ENCODE measurements around the gene PLXNA4. TPM values are rescaled to one million over a fixed set of nuclear protein-coding genes. Genes with fewer than 3 reads are reported as not detected.
A peak's percentile ranks its signal among the peaks of the same experiment; 100 is the strongest.

PLXNA4 gene
- total and polyA plus RNA-seq, 9 of the 15 experiments (the other 6 are each of a cell fraction or from before 2014, with no cell fraction given): under 0.01 to 0.09 TPM; not detected in 7

GRCh38 chr7:132489776-132490237, 86.5 kb downstream of the PLXNA4 start (continued):
- TF ChIP-seq, protein P1, sequence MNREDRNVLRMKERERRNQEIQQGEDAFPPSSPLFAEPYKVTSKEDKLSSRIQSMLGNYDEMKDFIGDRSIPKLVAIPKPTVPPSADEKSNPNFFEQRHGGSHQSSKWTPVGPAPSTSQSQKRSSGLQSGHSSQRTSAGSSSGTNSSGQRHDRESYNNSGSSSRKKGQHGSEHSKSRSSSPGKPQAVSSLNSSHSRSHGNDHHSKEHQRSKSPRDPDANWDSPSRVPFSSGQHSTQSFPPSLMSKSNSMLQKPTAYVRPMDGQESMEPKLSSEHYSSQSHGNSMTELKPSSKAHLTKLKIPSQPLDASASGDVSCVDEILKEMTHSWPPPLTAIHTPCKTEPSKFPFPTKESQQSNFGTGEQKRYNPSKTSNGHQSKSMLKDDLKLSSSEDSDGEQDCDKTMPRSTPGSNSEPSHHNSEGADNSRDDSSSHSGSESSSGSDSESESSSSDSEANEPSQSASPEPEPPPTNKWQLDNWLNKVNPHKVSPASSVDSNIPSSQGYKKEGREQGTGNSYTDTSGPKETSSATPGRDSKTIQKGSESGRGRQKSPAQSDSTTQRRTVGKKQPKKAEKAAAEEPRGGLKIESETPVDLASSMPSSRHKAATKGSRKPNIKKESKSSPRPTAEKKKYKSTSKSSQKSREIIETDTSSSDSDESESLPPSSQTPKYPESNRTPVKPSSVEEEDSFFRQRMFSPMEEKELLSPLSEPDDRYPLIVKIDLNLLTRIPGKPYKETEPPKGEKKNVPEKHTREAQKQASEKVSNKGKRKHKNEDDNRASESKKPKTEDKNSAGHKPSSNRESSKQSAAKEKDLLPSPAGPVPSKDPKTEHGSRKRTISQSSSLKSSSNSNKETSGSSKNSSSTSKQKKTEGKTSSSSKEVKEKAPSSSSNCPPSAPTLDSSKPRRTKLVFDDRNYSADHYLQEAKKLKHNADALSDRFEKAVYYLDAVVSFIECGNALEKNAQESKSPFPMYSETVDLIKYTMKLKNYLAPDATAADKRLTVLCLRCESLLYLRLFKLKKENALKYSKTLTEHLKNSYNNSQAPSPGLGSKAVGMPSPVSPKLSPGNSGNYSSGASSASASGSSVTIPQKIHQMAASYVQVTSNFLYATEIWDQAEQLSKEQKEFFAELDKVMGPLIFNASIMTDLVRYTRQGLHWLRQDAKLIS (CRISPR knock-in tag; IDR thresholded peaks at IDR 0.05): no peak
- TF ChIP-seq MCM3 (IDR thresholded peaks at IDR 0.05) (no peak), YBX1 (IDR thresholded peaks at IDR 0.05) (no peak), IRF2 (CRISPR knock-in tag; IDR thresholded peaks at IDR 0.05) (no peak), ARHGAP35 (IDR thresholded peaks at IDR 0.05; ENCODE audit: partially characterized antibody) (no peak), NFIC (IDR thresholded peaks at IDR 0.05) (peak; percentile 64), NRF1 (conservative IDR thresholded peaks at IDR 0.05 in 1 of 2, IDR thresholded peaks at IDR 0.05 in 1 of 2) (0 out of 4 replicates have a peak, but pooled peaks have one; percentile 15 to 32), MTA2 (IDR thresholded peaks at IDR 0.05; ENCODE audit: low read depth) (peak; percentile 62), ZNF695 (CRISPR knock-in tag; IDR thresholded peaks at IDR 0.05) (no peak), ZNF717 (CRISPR knock-in tag; IDR thresholded peaks at IDR 0.05) (no peak), MEF2D (tag; conservative IDR thresholded peaks at IDR 0.05; ENCODE audit: low read depth) (no peak), SRSF1 (IDR thresholded peaks at IDR 0.05; ENCODE audit: low read depth, low read length) (no peak), TBP (optimal IDR thresholded peaks at IDR 0.05; ENCODE audit: low read depth, low read length) (no peak)
- TF ChIP-seq, protein P2, sequence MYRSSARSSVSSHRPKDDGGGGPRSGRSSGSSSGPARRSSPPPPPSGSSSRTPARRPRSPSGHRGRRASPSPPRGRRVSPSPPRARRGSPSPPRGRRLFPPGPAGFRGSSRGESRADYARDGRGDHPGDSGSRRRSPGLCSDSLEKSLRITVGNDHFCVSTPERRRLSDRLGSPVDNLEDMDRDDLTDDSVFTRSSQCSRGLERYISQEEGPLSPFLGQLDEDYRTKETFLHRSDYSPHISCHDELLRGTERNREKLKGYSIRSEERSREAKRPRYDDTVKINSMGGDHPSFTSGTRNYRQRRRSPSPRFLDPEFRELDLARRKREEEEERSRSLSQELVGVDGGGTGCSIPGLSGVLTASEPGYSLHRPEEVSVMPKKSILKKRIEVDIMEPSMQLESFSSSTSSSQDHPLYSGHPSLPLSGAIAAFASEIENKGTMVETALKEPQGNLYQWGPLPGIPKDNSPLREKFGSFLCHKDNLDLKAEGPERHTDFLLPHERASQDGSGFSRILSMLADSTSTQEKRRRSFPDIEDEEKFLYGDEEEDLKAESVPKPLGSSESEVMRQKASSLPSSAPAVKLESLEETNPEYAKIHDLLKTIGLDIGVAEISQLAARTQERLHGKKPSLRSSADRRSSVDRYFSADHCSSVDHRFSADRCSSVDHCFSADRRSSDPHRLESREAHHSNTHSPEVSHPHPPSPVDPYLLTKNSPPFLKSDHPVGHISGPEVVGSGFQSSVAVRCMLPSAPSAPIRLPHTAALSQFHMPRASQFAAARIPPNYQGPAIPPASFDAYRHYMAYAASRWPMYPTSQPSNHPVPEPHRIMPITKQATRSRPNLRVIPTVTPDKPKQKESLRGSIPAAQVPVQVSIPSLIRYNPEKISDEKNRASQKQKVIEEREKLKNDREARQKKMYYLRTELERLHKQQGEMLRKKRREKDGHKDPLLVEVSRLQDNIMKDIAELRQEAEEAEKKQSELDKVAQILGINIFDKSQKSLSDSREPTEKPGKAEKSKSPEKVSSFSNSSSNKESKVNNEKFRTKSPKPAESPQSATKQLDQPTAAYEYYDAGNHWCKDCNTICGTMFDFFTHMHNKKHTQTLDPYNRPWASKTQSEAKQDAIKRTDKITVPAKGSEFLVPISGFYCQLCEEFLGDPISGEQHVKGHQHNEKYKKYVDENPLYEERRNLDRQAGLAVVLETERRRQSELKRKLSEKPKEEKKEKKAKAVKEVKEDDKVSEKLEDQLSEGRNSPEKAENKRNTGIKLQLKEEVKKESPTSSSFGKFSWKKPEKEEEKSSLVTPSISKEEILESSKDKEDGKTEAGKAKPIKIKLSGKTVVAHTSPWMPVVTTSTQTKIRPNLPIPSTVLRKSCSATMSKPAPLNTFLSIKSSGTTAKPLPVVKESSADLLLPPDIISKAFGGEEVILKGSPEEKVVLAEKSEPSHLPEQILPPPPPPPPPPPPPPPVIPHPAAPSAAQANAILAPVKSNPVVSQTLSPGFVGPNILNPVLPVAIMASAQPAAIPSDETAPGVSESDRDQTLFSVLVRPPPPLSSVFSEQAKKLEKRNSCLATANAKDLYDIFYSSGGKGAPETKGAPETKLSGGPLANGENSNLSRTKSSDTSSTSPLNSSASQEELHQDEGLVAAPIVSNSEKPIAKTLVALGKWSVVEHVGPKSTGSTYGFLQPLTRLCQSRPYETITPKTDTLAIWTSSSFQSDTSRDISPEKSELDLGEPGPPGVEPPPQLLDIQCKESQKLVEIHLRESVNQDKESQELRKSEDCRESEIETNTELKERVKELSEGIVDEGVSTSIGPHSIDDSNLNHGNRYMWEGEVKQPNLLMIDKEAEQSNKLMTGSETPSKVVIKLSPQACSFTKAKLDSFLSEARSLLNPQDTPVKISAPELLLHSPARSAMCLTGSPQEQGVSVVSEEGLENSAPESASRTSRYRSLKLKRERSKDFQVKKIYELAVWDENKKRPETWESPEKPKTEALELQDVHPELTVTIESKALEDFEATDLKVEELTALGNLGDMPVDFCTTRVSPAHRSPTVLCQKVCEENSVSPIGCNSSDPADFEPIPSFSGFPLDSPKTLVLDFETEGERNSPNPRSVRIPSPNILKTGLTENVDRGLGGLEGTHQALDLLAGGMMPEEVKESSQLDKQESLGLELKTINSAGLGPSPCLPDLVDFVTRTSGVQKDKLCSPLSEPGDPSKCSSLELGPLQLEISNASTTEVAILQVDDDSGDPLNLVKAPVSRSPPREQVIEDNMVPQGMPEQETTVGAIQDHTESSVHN (IDR thresholded peaks at IDR 0.05; ENCODE audit: borderline replicate concordance in 1 of 2, low read depth in 1 of 2): peak in 1 of 2 experiments; percentile 92; a peak in 2 of 4 replicates
- TF ChIP-seq, protein P3, sequence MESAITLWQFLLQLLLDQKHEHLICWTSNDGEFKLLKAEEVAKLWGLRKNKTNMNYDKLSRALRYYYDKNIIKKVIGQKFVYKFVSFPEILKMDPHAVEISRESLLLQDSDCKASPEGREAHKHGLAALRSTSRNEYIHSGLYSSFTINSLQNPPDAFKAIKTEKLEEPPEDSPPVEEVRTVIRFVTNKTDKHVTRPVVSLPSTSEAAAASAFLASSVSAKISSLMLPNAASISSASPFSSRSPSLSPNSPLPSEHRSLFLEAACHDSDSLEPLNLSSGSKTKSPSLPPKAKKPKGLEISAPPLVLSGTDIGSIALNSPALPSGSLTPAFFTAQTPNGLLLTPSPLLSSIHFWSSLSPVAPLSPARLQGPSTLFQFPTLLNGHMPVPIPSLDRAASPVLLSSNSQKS (CRISPR knock-in tag; IDR thresholded peaks at IDR 0.05): no peak
